Left kidney (tissue), 2 donors: Measurements from ENCODE around the gene FMOD. TPM values are rescaled to one million over a fixed set of nuclear protein-coding genes. Genes with fewer than 3 reads are reported as not detected.
A peak's percentile ranks its signal among the peaks of the same experiment; 100 is the strongest.
"Not testable (repeated sequence)": the region's sequence is repeated elsewhere in the genome, so short reads cannot be mapped to it uniquely, and the experiment has no call there.

Experiments used
- DNase-seq: peaks from one replicate; pipeline ENCODE4 v3.0.0-alpha.2; 2013
- polyA plus RNA-seq: library from polyadenylated mRNA; unstranded; fragments of 120-200 nt; gene quantifications from one replicate; pipeline ENCODE4 v1.2.1, GENCODE V29; 2013; ENCODE audit not compliant: insufficient read length

FMOD gene
- polyA plus RNA-seq, 1 donor: 46.4 TPM

DNA sequence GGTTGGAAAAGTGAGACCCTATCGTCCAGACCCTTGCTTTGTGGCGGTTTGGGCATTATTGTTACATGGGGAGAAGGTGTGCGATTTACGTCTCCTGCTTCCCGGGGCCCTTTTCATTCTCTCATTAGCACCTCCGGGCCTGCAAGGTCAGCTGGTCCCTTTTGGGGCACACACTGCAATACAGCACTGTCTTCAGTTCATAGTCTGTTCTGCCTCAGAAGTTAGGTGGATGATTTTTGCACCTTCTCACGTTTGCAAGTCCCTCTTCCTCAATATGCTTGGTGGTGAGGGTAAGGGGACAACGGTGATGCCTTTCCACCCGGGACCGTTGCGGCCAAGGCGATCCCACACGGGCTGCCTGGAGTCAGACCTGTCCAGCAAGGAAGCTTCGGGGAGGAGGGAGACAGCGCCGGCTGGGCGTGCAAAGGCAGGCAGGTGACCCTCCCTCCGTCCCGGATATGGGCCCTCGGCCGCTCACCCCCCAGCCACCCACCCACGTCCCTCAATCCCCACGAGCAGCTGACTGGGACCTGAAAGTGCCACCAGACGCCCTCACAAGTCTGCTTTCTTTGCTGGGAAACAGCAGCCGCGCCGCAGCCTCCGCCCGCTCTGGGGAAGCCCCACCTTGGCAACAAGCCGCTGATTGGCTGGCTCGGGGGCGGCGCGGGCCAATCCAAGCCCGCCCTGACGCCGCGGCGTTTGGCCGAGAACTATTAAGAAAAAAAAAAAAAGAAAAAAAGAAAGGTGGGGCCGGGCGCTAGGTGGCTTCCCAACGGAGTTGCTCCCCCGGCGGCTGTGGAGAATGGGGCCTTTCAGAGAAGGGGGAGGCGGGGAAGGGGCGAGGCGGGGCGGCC lies 23.9 kb downstream of the FMOD start:
- peak; percentile 95 for DNase-seq

- DNase-seq: no peak
Observed at GRCh38 chr1:203325418-203326091, 25.4 kb downstream of the FMOD start.

GRCh38 chr1:203325026-203325417 lies 25.9 kb downstream of the FMOD start:
- no peak for DNase-seq

DNA sequence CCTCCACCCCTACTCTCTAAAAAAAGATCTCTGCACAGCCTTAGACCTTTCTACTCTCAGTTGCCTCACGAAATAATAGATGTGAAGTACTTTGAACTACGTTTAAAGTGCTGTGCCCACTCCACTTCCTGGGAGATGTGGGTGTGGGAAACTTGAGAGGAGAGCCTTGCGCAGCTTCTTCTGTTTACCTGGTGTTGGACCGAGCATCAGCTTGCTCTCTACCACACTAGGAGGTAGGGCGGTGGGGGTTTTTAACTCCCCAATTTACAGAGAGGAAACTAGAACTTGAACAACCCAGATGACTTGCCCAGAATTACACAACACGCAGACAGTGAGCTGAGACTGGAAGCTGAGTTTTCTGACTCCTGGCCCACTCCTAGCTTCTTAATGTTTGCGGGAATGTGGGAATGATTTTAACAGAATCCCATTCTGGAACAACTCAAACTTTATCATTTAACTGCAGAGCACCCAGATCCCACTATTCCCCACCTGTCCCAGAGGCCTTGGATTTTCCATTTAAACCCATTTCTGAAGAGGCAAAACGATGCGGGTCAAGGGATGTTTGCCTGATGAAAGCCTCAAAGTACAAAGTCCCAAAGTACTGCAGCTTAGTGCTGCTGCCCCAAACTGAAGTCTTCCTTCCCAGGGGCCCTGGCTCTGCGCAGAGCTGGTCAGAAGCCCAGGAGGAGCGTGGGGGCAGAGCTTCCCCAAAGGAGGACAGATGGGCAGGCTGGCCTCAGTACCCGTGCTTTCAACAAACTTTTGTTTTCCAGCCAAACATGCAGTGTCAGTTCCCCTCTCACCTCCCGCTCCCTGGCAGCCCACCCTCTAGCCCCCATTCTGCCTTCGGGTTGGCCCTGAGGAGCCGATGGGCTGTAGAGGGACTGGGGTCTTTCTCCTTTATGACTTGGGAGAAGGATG lies 26.6 kb downstream of the FMOD start:
- no peak for DNase-seq

DNA sequence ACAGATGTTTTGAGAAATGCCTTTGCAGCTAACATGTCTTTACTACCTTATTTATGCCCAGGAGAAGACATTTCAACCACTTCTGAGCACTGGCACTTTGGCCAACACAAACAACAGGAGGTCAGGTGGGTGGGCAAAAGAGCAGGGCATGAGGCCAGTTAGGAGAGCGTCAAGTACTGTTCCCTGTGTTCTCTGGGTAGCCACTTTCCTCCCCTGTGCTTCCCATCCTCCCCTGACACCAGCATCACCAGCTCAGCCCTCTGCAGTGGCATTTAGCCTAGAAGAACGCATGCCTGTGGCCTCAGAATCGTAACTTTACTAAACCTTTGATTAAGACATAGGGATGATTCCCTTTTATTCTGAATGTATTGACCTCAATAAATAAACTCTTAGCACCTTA lies 27.3 kb downstream of the FMOD start:
- no peak for DNase-seq

- DNase-seq: no peak
Observed at GRCh38 chr1:203322500-203323179, 28.3 kb downstream of the FMOD start.

DNA sequence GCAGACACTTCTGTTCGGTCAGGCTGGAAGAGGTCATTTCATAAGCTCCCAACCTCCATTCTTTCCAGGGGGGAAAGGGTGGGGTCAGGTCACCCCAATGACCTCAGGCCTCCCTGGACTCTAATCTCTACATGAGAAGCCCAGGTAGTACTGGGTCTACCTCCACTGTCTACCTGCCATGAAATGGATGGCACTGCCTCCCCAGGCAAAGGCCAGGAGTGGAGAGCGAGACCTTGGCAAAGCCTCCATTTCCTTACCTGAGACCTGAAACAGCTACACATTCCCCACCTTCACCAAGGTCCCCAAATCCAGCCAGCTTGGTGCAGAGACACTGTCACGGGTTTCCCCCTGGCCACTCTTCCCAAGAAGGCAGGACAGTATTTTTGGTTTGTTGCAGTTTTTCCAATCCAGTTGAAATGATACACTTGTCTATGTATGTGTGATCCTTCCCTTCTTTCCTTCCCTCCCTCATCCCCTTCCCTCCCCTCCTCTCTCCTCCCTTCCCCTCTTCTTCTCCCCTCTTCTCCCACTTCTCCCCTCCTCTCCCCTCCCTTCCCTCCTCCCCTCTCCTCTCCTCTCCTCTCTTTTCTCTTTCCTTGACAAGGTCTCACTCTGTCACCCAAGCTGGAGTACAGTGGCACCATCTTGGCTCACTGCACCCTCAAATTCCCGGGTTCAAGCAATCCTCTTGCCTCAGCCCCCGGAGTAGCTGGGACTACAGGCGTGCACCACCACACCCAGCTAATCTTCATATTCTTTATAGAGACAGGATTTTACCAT lies 29.5 kb downstream of the FMOD start:
- DNase-seq: no peak

- DNase-seq: no peak
Observed at GRCh38 chr1:203320591-203321272, 30.2 kb downstream of the FMOD start.

GRCh38 chr1:203318229-203318517 lies 32.7 kb downstream of the FMOD start:
- no peak for DNase-seq

GRCh38 chr1:203317429-203318228 lies 33.3 kb downstream of the FMOD start:
- DNase-seq: no peak

DNA sequence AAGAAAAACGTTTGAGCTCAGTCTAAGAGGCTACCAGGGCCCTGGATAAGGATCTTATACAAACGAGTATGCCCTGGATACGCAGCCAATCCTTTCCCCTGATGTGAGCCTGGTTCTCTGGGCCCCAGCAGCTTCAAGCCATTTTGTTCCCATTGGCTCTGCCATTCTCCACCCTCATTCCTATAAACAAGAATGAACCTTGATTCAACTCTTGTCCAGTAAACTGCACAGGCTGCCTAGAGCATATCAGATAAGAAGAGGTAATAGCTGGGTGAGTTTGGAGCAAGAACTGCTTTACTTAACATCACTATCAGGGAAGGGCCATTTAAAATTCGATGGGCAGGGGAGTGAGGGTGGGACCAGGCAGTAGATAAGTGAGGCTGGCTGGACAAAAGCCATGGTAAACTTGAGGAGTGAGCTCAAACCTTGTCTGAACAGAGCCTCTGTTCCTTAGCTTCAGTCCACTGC lies 34.3 kb downstream of the FMOD start:
- DNase-seq: no peak

- DNase-seq: not testable (repeated sequence)
Observed at GRCh38 chr1:203314025-203314759, 36.7 kb downstream of the FMOD start.

DNA sequence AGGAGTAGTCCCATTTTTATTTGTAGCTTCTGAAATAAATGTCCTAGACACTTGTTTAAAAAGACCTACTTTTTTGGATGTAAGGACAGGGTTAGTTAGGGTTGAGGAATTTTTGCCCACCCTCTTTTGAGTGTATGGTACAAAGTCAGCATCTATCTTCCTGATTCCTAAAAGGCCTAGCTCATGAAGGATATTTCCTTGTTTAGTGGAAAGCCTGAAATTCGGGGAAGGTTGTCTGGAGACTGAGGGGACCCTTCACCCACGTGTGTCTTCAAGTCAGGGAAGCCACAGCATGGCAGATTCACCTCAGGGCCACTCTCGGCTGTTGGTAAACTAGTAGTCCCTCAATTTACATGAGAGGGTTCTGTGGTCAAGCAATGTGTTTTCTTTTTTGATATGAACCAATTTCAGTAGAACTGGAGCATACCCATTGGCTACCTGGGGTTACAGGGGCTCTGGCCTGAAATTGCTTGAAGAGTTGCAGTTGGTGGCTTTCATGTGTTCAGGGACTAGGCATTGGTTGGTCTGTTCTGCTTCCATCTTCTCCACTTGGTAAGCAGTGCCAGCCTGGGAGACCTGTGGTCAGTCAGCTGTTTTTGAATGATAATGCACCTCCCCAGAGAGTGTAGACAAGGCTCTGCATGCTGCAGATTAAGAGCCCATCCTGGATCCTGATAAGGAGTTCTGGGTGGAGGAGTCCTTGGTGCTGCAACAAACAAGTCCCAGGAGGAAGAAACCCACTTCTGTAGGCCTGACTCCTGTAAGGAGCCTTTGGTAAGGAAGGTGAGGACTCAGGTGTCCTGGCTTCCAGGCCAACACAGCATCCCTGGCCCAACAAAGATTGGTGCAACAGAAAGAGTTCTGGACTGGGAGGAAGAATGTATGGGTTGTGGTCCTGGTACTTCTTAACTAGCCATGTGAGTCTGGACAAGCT lies 39.3 kb downstream of the FMOD start:
- DNase-seq: no peak

GRCh38 chr1:203308923-203309331 lies 42.0 kb downstream of the FMOD start:
- no peak for DNase-seq

DNA sequence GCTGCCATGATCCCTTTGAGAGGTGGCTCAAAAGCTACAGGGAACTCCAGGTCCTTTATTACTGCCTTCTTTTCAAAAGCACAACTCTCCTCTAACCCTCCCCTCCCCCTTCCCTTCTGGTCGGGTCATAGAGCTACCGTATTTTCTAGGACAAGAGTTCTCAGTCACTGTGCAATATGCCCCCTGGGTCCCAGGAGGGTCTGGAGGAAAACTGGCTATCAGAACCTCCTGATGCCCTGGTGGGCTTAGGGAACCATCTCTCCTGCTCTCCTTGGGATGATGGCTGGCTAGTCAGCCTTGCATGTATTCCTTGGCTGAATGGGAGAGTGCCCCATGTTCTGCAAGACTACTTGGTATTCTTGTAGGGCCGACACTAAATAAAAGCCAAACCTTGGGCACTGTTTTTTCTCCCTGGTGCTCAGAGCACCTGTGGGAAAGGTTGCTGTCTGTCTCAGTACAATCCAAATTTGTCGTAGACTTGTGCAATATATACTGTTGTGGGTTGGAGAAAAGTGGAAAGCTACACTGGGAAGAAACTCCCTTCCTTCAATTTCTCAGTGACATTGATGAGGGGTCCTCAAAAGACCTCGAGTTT lies 42.5 kb downstream of the FMOD start:
- DNase-seq: no peak

- DNase-seq: no peak
Observed at GRCh38 chr1:203307641-203308126, 43.2 kb downstream of the FMOD start.

DNA sequence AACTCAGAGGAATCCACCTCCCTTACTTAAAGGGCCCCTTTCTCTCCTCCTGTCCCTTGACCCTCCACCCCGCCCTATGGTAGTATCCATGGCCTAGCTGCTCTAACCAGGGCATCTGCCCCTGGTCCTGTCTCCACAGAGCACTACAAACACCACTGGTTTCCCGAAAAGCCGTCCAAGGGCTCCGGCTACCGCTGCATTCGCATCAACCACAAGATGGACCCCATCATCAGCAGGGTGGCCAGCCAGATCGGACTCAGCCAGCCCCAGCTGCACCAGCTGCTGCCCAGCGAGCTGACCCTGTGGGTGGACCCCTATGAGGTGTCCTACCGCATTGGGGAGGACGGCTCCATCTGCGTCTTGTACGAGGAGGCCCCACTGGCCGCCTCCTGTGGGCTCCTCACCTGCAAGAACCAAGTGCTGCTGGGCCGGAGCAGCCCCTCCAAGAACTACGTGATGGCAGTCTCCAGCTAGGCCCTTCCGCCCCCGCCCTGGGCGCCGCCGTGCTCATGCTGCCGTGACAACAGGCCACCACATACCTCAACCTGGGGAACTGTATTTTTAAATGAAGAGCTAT lies 43.9 kb downstream of the FMOD start:
- no peak for DNase-seq
